ENCODE data around the gene RIMKLB.
"Not testable (repeated sequence)": the region's sequence is repeated elsewhere in the genome, so short reads cannot be mapped to it uniquely, and the experiment has no call there.

DNA sequence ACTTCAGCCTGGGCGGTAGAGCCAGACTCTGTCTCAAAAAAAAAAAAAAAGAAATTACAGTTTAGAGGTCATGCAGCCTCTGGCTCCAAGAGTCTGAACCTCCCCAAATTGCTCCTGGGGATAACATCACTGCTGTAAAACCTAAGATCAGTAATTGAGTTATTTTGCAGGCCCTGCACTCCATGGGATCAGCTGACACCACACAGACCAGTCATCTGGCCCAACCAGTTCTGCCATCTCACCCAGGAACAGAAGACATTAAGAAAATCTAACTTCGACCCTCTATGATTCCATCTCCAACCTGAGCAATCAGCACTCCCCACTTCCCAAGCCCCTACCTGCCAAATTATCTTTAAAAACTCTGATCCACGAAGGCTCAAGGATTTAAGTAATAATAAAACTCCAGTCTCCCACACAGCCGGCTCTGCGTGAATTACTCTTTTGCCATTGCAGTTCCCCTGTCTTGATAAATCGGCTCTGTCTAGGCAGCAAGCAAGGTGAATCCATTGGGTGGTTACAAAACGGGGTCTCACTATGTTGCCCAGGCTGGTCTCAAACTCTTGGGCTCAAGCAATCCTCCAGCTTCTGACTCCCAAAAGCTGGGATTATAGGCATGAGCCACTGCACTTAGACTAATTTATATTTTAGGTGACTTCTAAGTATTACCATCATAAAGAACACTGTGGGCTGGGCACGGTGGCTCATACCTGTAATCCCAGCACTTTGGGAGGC, 123.1 kb downstream of the RIMKLB start:
- not testable (repeated sequence) for TF ChIP-seq POLR2A (IDR thresholded peaks at IDR 0.05; ENCODE audit: low read depth)
- TF ChIP-seq, protein P1, sequence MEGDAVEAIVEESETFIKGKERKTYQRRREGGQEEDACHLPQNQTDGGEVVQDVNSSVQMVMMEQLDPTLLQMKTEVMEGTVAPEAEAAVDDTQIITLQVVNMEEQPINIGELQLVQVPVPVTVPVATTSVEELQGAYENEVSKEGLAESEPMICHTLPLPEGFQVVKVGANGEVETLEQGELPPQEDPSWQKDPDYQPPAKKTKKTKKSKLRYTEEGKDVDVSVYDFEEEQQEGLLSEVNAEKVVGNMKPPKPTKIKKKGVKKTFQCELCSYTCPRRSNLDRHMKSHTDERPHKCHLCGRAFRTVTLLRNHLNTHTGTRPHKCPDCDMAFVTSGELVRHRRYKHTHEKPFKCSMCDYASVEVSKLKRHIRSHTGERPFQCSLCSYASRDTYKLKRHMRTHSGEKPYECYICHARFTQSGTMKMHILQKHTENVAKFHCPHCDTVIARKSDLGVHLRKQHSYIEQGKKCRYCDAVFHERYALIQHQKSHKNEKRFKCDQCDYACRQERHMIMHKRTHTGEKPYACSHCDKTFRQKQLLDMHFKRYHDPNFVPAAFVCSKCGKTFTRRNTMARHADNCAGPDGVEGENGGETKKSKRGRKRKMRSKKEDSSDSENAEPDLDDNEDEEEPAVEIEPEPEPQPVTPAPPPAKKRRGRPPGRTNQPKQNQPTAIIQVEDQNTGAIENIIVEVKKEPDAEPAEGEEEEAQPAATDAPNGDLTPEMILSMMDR (IDR thresholded peaks at IDR 0.05), result not testable (repeated sequence)
